Vagina (tissue), 2 donors: ENCODE measurements around the gene OR52E5.

Source experiments
- POLR2A ChIP-seq, 2 donors: fragments of 450-650 bp; IDR thresholded peaks; one replicate each; pipeline ENCODE4 v1.6.1; 2017; ENCODE audit warnings: antibody characterized with exemption in 2 of 2, mild to moderate bottlenecking in 2 of 2, moderate library complexity in 2 of 2
- POLR2AphosphoS5 ChIP-seq, 2 donors: sonication (generic); formaldehyde crosslinking; IDR thresholded peaks; one replicate each; pipeline ENCODE4 v1.9.0; 2017; ENCODE audit warnings: antibody characterized with exemption in 2 of 2, mild to moderate bottlenecking in 2 of 2, low read depth in 1 of 2; ENCODE audit not compliant: insufficient read depth in 1 of 2
- TF ChIP-seq, protein P1 (sequence below), 3 experiments: fragments of 450-650 bp in 2 of 3; fragments of 200-600 bp in 1 of 3; sonication (generic) in 1 of 3; IDR thresholded peaks; one replicate each; pipeline ENCODE4 v1.5.1; 2017 to 2019; ENCODE audit warnings: antibody characterized with exemption in 3 of 3, mild to moderate bottlenecking in 2 of 3, moderate library complexity in 2 of 3

DNA sequence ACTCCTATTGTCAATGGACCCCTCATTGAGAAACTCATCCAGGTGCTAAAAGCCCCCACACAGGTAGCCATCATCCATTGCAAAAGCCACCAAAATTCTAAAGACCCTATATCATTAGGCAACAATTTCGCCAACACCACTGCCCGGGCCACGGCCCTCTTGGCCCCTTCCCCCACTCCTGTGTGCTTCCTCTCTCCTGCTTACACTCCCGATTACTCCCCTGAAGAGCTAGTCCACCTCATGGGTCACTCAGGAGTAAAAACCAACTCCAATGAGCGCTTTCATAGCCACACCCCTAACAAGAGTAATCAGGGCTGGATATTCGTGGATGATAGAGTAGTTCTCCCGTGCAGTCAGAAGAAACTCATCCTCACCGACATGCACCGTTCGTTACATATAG is 40.1 kb downstream of the OR52E5 start:
- TF ChIP-seq, protein P1, sequence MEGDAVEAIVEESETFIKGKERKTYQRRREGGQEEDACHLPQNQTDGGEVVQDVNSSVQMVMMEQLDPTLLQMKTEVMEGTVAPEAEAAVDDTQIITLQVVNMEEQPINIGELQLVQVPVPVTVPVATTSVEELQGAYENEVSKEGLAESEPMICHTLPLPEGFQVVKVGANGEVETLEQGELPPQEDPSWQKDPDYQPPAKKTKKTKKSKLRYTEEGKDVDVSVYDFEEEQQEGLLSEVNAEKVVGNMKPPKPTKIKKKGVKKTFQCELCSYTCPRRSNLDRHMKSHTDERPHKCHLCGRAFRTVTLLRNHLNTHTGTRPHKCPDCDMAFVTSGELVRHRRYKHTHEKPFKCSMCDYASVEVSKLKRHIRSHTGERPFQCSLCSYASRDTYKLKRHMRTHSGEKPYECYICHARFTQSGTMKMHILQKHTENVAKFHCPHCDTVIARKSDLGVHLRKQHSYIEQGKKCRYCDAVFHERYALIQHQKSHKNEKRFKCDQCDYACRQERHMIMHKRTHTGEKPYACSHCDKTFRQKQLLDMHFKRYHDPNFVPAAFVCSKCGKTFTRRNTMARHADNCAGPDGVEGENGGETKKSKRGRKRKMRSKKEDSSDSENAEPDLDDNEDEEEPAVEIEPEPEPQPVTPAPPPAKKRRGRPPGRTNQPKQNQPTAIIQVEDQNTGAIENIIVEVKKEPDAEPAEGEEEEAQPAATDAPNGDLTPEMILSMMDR (IDR thresholded peaks at IDR 0.05): no peak
- no peak for TF ChIP-seq POLR2A (IDR thresholded peaks at IDR 0.05)
- TF ChIP-seq POLR2AphosphoS5 (IDR thresholded peaks at IDR 0.05; ENCODE audit: insufficient read depth in 1 of 2, low read depth in 1 of 2): no peak
